Measurements from ENCODE around the gene UTS2R.

UTS2R gene

GRCh38 chr17:82390015-82390859 is 18.7 kb downstream of the UTS2R start:
- DNase-seq, result no peak

GRCh38 chr17:82390860-82391435 is 19.4 kb downstream of the UTS2R start:
- DNase-seq, result no peak

- peak in 1 of 5 donors; percentile 10 for DNase-seq
Measured at GRCh38 chr17:82391496-82392066, 20.0 kb downstream of the UTS2R start.

GRCh38 chr17:82392209-82392920 is 20.8 kb downstream of the UTS2R start:
- DNase-seq, result no peak

GRCh38 chr17:82392941-82393340 is 21.4 kb downstream of the UTS2R start:
- no peak for DNase-seq

GRCh38 chr17:82394278-82394677 is 22.7 kb downstream of the UTS2R start:
- no peak for DNase-seq

- DNase-seq, result no peak
Measured at GRCh38 chr17:82396601-82397435, 25.3 kb downstream of the UTS2R start.

- peak in 1 of 5 donors; percentile 9 for DNase-seq
Measured at GRCh38 chr17:82397449-82398335, 26.1 kb downstream of the UTS2R start.

- no peak for DNase-seq
Measured at GRCh38 chr17:82399041-82399441, 27.5 kb downstream of the UTS2R start.

- no peak for DNase-seq
Measured at GRCh38 chr17:82399601-82400101, 28.1 kb downstream of the UTS2R start.

- no peak for DNase-seq
Measured at GRCh38 chr17:82400206-82400605, 28.6 kb downstream of the UTS2R start.

- DNase-seq, result peak in 4 of 5 donors; percentile 28 to 69 (median 33)
Measured at GRCh38 chr17:82400830-82401229, 29.3 kb downstream of the UTS2R start.

GRCh38 chr17:82402865-82403264 is 31.3 kb downstream of the UTS2R start:
- DNase-seq, result no peak

- DNase-seq, result no peak
Measured at GRCh38 chr17:82403662-82404660, 32.4 kb downstream of the UTS2R start.

GRCh38 chr17:82405051-82405450 is 33.5 kb downstream of the UTS2R start:
- DNase-seq, result no peak

GRCh38 chr17:82406131-82406671 is 34.6 kb downstream of the UTS2R start:
- DNase-seq, result no peak

GRCh38 chr17:82407255-82407654 is 35.7 kb downstream of the UTS2R start:
- DNase-seq, result no peak

GRCh38 chr17:82408288-82408937 is 36.8 kb downstream of the UTS2R start:
- no peak for DNase-seq

GRCh38 chr17:82408938-82409318 is 37.4 kb downstream of the UTS2R start:
- DNase-seq, result no peak

Data from T-helper 1 cell (primary cell).